ENCODE measurements around the gene DUSP16. TPM values are rescaled to one million over a fixed set of nuclear protein-coding genes. Genes with fewer than 3 reads are reported as not detected.
A peak's percentile ranks its signal among the peaks of the same experiment; 100 is the strongest.

The DUSP16 gene
- total RNA-seq, 1 experiment from 2014 or later: 4.4 TPM

GRCh38 chr12:12542286-12542685 lies 20.4 kb downstream of the DUSP16 start:
- no peak overlapping the region for H3K4me2 ChIP-seq (ENCODE audit: low read length)
- no peaks in the 10 kb centered on the region for H3K27me3 ChIP-seq (ENCODE audit: low read length)
- ATAC-seq (no peak), DNase-seq (no peak)
- H3K27ac ChIP-seq (ENCODE audit: low read length): no peak overlapping the region
- no peaks in the 10 kb centered on the region for H3K79me2 ChIP-seq (ENCODE audit: low read length)
- H3K4me1 ChIP-seq (ENCODE audit: insufficient read depth, low read length): peaks cover 38% of the 10 kb centered on the region
- no peaks in the 10 kb centered on the region for H4K20me1 ChIP-seq (ENCODE audit: low read length)
- POLR2A ChIA-PET (ENCODE audit: unreplicated experiment): no interaction called here
- intact Hi-C loops (cut with micrococcal nuclease): no loop called here
- H3K9me3 ChIP-seq (ENCODE audit: low read length): no peaks in the 10 kb centered on the region
- no peaks in the 10 kb centered on the region for H3K36me3 ChIP-seq (ENCODE audit: low read depth, low read length)
- no TSS peak for BruUV-seq (replicated peaks)
- no peaks in the 10 kb centered on the region for H3F3A ChIP-seq (ENCODE audit: low read length, unreplicated experiment)
- TF ChIP-seq EZH2phosphoT487 (IDR thresholded peaks at IDR 0.05; ENCODE audit: borderline replicate concordance, low read length) (no peak), EZH2 (IDR thresholded peaks at IDR 0.05; ENCODE audit: low read length, unreplicated experiment) (no peak), CTCF (conservative IDR thresholded peaks at IDR 0.05; ENCODE audit: low read depth, low read length) (no peak)
- H3K9me2 ChIP-seq (replicated peaks; ENCODE audit: low read length): no peaks in the 10 kb centered on the region
- H3K4me3 ChIP-seq (ENCODE audit: low read length): no peak overlapping the region
- CTCF ChIA-PET: no interaction called here
- H2AFZ ChIP-seq (ENCODE audit: low read length): no peak overlapping the region
- no peak overlapping the region for H3K9ac ChIP-seq (ENCODE audit: low read length)

DNA sequence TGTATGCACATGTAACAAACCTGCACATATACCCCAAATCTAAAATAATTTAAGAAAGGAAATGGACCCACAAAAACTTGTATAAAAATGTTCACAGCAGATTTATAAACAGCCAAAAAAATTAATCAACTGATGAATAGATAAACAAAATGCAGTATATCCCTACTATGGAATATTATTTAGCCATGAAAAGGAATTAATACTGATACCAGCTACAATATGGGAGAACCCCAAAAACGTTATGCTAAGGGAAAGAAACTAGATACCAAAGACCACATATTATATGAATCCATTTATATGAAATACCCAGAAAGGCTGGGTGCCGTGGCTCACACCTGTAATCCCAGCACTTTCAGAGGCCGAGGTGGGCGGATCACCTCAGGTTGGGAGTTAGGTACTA lies 20.9 kb downstream of the DUSP16 start:
- no peak overlapping the region for H3K4me2 ChIP-seq (ENCODE audit: low read length)
- no TSS peak for BruUV-seq (replicated peaks)
- intact Hi-C loops (cut with micrococcal nuclease): no loop called here
- no peaks in the 10 kb centered on the region for H3K36me3 ChIP-seq (ENCODE audit: low read depth, low read length)
- no peaks in the 10 kb centered on the region for H3K27me3 ChIP-seq (ENCODE audit: low read length)
- no peak overlapping the region for H3K27ac ChIP-seq (ENCODE audit: low read length)
- no peaks in the 10 kb centered on the region for H3F3A ChIP-seq (ENCODE audit: low read length, unreplicated experiment)
- H4K20me1 ChIP-seq (ENCODE audit: low read length): no peaks in the 10 kb centered on the region
- no peak for TF ChIP-seq EZH2phosphoT487 (IDR thresholded peaks at IDR 0.05; ENCODE audit: borderline replicate concordance, low read length)
- no peak for TF ChIP-seq CTCF (conservative IDR thresholded peaks at IDR 0.05; ENCODE audit: low read depth, low read length)
- no peak for TF ChIP-seq EZH2 (IDR thresholded peaks at IDR 0.05; ENCODE audit: low read length, unreplicated experiment)
- H3K9ac ChIP-seq (ENCODE audit: low read length): no peak overlapping the region
- POLR2A ChIA-PET (ENCODE audit: unreplicated experiment): no interaction called here
- CTCF ChIA-PET: no interaction called here
- H3K4me1 ChIP-seq (ENCODE audit: insufficient read depth, low read length): peaks cover 36% of the 10 kb centered on the region
- ATAC-seq (no peak), DNase-seq (no peak)
- no peak overlapping the region for H3K4me3 ChIP-seq (ENCODE audit: low read length)
- no peaks in the 10 kb centered on the region for H3K9me3 ChIP-seq (ENCODE audit: low read length)
- H2AFZ ChIP-seq (ENCODE audit: low read length): no peak overlapping the region
- H3K79me2 ChIP-seq (ENCODE audit: low read length): no peaks in the 10 kb centered on the region
- H3K9me2 ChIP-seq (replicated peaks; ENCODE audit: low read length): no peaks in the 10 kb centered on the region

DNA sequence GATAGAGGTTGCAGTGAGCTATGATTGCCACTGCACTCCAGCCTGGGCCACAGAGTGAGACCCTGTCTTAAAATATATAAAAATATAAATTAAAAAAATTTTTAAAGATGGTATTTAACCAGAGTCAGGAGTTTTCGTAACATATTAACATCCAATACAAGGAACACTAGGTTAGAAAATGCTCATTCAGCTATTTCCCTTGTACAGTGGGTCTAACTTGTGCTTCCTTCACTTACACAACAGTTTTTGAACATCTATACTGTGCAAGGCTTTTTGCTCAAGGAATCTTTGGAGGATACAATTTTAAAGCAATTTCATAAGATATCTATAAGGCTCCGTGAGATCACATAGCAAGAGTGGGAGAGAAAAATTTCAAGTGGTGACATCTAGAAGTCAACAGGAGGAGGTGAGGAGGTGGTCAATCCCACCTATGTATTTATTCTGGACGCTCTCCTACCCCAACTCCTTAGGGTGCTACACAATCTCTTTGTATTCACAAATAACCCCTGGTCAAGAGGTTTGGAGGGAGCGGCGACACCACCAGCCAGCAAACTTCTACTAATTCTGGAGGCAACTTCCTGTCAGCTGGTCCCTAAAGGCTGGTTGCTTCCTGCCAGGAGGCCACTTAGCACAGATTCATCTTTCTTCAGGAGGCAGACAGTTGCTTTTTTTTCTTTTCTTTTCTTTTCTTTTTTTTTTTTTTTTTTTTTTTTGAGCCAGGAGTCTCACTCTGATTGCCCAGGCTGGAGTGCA lies 22.2 kb downstream of the DUSP16 start:
- H3K27me3 ChIP-seq (ENCODE audit: low read length): no peaks in the 10 kb centered on the region
- intact Hi-C loops (cut with micrococcal nuclease): no loop called here
- no peaks in the 10 kb centered on the region for H3K79me2 ChIP-seq (ENCODE audit: low read length)
- peak overlapping the region; percentile 60 for H3K9ac ChIP-seq (ENCODE audit: low read length)
- CTCF ChIA-PET: interaction anchor here (0.7 kb wide), 1 partner anchor 559 kb away, joined by 4 read pairs; no protein-coding TSS in a partner anchor
- H3K9me2 ChIP-seq (replicated peaks; ENCODE audit: low read length): no peaks in the 10 kb centered on the region
- H3K36me3 ChIP-seq (ENCODE audit: low read depth, low read length): no peaks in the 10 kb centered on the region
- POLR2A ChIA-PET (ENCODE audit: unreplicated experiment): no interaction called here
- BruUV-seq (replicated peaks): no TSS peak
- H3K4me2 ChIP-seq (ENCODE audit: low read length): no peak overlapping the region
- H3K9me3 ChIP-seq (ENCODE audit: low read length): no peaks in the 10 kb centered on the region
- H4K20me1 ChIP-seq (ENCODE audit: low read length): no peaks in the 10 kb centered on the region
- peaks cover 29% of the 10 kb centered on the region for H3K4me1 ChIP-seq (ENCODE audit: insufficient read depth, low read length)
- H3K4me3 ChIP-seq (ENCODE audit: low read length): no peak overlapping the region
- H3K27ac ChIP-seq (ENCODE audit: low read length): peak overlapping the region; percentile 97
- H2AFZ ChIP-seq (ENCODE audit: low read length): no peak overlapping the region
- TF ChIP-seq EZH2phosphoT487 (IDR thresholded peaks at IDR 0.05; ENCODE audit: borderline replicate concordance, low read length) (no peak), EZH2 (IDR thresholded peaks at IDR 0.05; ENCODE audit: low read length, unreplicated experiment) (no peak), CTCF (conservative IDR thresholded peaks at IDR 0.05; ENCODE audit: low read depth, low read length) (no peak)
- no peaks in the 10 kb centered on the region for H3F3A ChIP-seq (ENCODE audit: low read length, unreplicated experiment)
- DNase-seq: no peak
- no peak for ATAC-seq

Measured in PC-3 (cell line).